GM18867 (cell line): Measurements from ENCODE around the gene RTP5.
"Not testable (repeated sequence)": the region's sequence is repeated elsewhere in the genome, so short reads cannot be mapped to it uniquely, and the experiment has no call there.

Experiments
- ATAC-seq: cut with Tn5 transposase; IDR thresholded peaks from one replicate; pipeline ENCODE4 v1.9.1; 2021; ENCODE audit warnings: mild to moderate bottlenecking, moderate library complexity; ENCODE audit not compliant: unreplicated experiment

RTP5 gene

GRCh38 chr2:241921631-241922030, 52.1 kb downstream of the RTP5 start:
- ATAC-seq, result not testable (repeated sequence)

- no peak for ATAC-seq
Measured at GRCh38 chr2:241922411-241922810, 52.9 kb downstream of the RTP5 start.

- ATAC-seq, result not testable (repeated sequence)
Measured at GRCh38 chr2:241922816-241923601, 53.5 kb downstream of the RTP5 start.
